Thymus (tissue), 11 donors: ENCODE results near the gene PSAPL1. TPM values are rescaled to one million over a fixed set of nuclear protein-coding genes. Genes with fewer than 3 reads are reported as not detected.

Source experiments
- DNase-seq, 9 donors: peaks; one replicate each; pipeline ENCODE4 v3.0.0-alpha.2; 2013; ENCODE audit warnings: low spot score in 9 of 9, low read depth in 6 of 9, missing footprints in 1 of 9
- H3K27ac ChIP-seq, 2 donors: one replicate each; pipeline ENCODE4 v1.5.1; 2013; ENCODE audit warnings: control low read depth in 1 of 2, low read depth in 1 of 2, low read length in 1 of 2, mild to moderate bottlenecking in 1 of 2, moderate library complexity in 1 of 2
- H3K27me3 ChIP-seq, 2 donors: one replicate each; pipeline ENCODE4 v1.5.1; 2013; ENCODE audit warnings: low read length in 1 of 2; ENCODE audit not compliant: control insufficient read depth in 2 of 2, insufficient read depth in 1 of 2
- H3K36me3 ChIP-seq, 2 donors: one replicate each; pipeline ENCODE4 v1.5.1; 2013; ENCODE audit warnings: low read length in 1 of 2, mild to moderate bottlenecking in 1 of 2, moderate library complexity in 1 of 2; ENCODE audit not compliant: control insufficient read depth in 2 of 2, insufficient read depth in 2 of 2
- H3K4me1 ChIP-seq, 2 donors: one replicate each; pipeline ENCODE4 v1.5.1; 2013; ENCODE audit warnings: low read length in 2 of 2; ENCODE audit not compliant: control insufficient read depth in 2 of 2, insufficient read depth in 2 of 2
- H3K4me3 ChIP-seq, 2 donors: one replicate each; pipeline ENCODE4 v1.5.1; 2013; ENCODE audit warnings: low read length in 2 of 2, control low read depth in 1 of 2, mild to moderate bottlenecking in 1 of 2
- H3K9me3 ChIP-seq, 2 donors: one replicate each; pipeline ENCODE4 v1.5.1; 2013; ENCODE audit warnings: low read length in 1 of 2, mild to moderate bottlenecking in 1 of 2; ENCODE audit not compliant: control insufficient read depth in 2 of 2, insufficient read depth in 1 of 2
- WGBS: extraction: QIAGEN DNeasy Blood & Tissue Kit; methylation state at CpG from one replicate; pipeline ENCODE4 v1.1.7; 2013; 5-methylcytosine and 5-hydroxymethylcytosine counted together
- polyA plus RNA-seq: library from polyadenylated mRNA; stranded (reverse); fragments of 200-250 nt; gene quantifications from one replicate; pipeline ENCODE4 v1.2.3, GENCODE V29; 2013
- total RNA-seq: library from RNA; stranded (reverse); fragments of 120-200 nt; gene quantifications from one replicate; pipeline ENCODE4 v1.2.4, GENCODE V29; 2013
- donor health status: healthy.

Gene PSAPL1
- total and polyA plus RNA-seq, 2 donors: 0.09 to 0.64 TPM

DNA sequence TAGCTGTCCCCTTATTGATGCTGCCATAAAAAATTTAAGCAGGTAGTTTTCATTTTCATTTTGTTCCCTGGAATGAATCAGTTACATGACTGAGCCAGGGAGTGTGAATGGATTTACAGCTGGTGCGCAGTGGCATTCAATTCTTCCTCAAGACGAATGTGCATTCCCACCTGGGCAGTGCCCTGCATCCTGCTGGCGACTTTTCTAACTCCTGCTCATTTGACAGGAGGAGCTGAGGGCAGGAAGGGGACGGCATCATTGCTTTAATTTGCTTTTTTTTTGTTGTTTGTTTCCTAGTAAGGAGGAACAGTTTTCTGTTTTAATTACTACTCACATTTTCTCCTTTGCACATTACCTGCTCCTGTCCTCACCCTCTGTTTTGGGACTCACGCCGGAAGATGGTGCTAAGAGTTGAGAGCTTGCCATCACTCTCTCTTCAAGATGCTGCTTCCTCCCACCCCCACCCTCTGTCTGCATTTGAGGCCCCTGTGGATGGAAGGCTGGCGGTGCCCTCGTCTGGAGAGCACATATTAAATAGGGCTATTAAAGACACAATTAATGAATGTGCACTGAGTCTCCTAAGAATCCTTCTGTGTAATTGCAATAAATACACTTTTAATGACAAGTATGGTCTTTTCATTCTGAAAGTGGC lies 35.8 kb downstream of the PSAPL1 start:
- Histone ChIP-seq H3K27me3 (peaks cover 0 to 2% of the 10 kb centered on the region in 2 donors), H3K27ac (no peak overlapping the region)
- 59% methylated on average over 8 of the region's 8 CpGs for WGBS

DNA sequence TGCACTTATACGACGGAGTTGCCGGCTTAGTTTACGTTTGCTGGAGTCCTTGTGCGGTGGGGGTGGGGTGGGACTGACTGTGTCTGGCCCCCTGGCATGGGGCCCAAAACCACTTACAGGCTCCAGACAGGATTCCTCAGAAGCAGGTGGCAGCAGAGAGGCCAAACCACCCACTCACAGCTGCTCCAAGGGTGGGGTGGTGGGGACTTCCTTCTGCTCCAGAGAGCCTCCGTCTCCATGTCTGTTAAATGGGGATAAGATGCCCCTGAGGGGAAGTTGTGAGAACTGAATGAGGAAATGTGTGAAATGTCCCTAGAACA lies 36.7 kb downstream of the PSAPL1 start:
- H3K36me3 ChIP-seq: no peaks in the 10 kb centered on the region
- no peak overlapping the region for H3K4me3 ChIP-seq
- peaks cover 0 to 8% of the 10 kb centered on the region in 2 donors for H3K4me1 ChIP-seq
- DNase-seq: peak in 1 of 9 donors; percentile 12
- no peaks in the 10 kb centered on the region for H3K9me3 ChIP-seq
- 10% methylated on average over 6 of the region's 6 CpGs for WGBS
- no peak overlapping the region for H3K27ac ChIP-seq
- peaks cover 0 to 2% of the 10 kb centered on the region in 2 donors for H3K27me3 ChIP-seq

More for the DNA sequence above, 35.8 kb downstream of the PSAPL1 start:
- Histone ChIP-seq H3K9me3 (no peaks in the 10 kb centered on the region), H3K4me1 (peaks cover 0 to 5% of the 10 kb centered on the region in 2 donors), H3K4me3 (no peak overlapping the region), H3K36me3 (no peaks in the 10 kb centered on the region)
- DNase-seq: no peak

DNA sequence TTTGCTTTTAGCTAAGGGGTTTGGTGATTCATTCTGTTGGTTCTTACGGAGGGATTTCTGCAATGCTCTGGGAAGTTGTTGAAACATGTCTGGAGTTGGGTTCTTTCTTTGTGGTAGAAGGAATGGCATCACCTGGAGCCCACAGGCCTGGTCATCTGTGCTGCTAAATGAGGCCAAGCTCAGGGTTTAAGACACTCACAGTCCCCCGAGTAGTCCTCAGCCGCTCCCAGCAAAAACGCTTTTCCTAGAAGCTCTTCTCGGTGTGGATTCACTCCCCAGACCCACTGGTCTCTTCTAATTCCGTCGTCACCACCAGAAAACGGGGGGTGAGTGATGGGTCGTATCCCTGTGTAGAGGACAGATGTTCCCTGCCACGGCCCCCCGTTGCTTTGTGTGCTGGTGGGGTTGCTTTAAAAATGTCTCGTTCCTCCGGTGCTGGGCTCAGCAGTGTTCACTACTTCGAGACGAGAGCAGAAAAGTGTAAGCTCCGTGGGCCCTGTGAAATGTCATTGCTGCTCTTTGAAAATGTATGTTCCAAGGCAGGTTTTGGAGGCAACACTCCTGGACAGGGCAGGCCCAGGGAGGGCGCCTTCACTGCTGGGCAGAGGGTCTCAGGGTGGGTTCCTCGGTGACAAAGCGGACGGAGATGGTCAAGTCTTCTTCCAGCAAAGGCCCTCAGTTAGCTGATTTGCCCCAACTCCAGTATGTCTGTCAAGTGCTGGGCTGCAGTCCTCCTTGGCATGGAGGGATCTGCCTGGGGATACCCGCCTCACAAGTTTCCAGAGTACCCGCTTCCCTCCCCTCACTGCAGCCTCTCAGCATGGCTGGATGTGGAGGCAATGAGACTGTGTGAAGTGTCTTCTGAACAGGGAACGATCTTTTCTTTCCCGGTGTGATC lies 37.3 kb downstream of the PSAPL1 start:
- Histone ChIP-seq H3K27ac (no peak overlapping the region), H3K4me1 (peaks cover 0 to 8% of the 10 kb centered on the region in 2 donors), H3K36me3 (no peaks in the 10 kb centered on the region), H3K27me3 (peaks cover 0 to 2% of the 10 kb centered on the region in 2 donors), H3K4me3 (no peak overlapping the region), H3K9me3 (no peaks in the 10 kb centered on the region)
- WGBS: 84% methylated on average over 24 of the region's 24 CpGs
- DNase-seq: no peak

DNA sequence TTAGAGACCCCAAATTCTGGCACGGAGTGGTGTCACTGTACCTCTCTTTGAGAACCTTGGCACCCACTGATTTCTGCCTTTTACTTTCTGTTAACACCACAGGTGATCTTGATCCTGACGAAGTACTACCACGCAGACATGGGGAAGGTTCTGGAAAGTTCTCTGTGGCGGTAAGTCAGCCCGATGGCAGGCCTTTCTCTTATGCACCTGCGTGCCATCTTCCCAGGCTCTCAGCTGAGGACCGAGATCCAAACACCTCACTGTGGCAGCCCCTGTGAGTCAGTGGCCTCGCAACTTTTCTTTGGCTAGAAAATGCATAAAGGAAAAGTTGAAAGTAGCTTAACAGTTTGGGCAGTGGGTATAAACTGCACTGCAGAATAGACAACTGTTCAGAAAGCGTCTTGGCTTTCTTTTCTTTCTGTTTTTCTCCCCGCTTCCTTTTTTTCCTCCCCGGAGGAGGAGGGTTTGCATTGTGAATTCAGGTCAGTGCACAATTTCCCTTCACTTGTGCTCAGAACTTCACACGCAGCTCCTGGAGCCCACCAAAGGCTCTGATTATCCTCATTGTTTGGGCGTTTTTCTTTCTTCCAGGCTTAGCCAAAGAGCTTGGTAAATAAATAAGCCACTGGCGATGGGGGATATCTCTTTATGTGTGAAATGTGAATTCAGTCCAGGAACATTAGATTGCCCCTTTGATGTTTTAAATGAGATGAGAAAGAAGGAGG lies 38.4 kb downstream of the PSAPL1 start:
- 87% methylated on average over 14 of the region's 14 CpGs for WGBS
- peaks cover 0 to 2% of the 10 kb centered on the region in 2 donors for H3K27me3 ChIP-seq

DNA sequence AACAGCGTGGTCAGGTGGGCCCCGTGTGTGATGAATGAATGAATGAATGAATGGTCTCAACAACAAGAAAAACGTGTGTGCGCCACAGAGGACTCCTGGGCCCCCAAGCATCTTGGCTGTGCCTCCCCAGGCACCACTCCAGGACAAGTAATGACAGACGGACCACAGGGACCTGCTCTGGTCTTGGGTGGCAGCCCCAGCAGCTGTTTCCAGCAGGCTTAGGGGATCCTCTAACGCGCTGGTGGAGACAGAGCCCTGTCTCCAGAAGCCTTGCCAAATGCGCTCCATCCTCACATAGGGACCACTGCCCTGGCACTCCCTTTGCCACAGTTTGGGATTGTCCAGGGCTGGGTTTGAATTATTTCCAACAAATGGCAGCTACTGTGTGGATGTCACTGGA lies 39.1 kb downstream of the PSAPL1 start:
- no peak for DNase-seq
- H3K4me3 ChIP-seq: no peak overlapping the region
- no peaks in the 10 kb centered on the region for H3K9me3 ChIP-seq
- peaks cover 0 to 8% of the 10 kb centered on the region in 2 donors for H3K4me1 ChIP-seq
- no peak overlapping the region for H3K27ac ChIP-seq
- H3K36me3 ChIP-seq: no peaks in the 10 kb centered on the region
- WGBS: 90% methylated on average over 8 of the region's 8 CpGs
- H3K27me3 ChIP-seq: peaks cover 0 to 2% of the 10 kb centered on the region in 2 donors

More for the DNA sequence above, 38.4 kb downstream of the PSAPL1 start:
- Histone ChIP-seq H3K4me1 (peaks cover 0 to 8% of the 10 kb centered on the region in 2 donors), H3K36me3 (no peaks in the 10 kb centered on the region), H3K9me3 (no peaks in the 10 kb centered on the region), H3K4me3 (no peak overlapping the region), H3K27ac (no peak overlapping the region)
- no peak for DNase-seq

DNA sequence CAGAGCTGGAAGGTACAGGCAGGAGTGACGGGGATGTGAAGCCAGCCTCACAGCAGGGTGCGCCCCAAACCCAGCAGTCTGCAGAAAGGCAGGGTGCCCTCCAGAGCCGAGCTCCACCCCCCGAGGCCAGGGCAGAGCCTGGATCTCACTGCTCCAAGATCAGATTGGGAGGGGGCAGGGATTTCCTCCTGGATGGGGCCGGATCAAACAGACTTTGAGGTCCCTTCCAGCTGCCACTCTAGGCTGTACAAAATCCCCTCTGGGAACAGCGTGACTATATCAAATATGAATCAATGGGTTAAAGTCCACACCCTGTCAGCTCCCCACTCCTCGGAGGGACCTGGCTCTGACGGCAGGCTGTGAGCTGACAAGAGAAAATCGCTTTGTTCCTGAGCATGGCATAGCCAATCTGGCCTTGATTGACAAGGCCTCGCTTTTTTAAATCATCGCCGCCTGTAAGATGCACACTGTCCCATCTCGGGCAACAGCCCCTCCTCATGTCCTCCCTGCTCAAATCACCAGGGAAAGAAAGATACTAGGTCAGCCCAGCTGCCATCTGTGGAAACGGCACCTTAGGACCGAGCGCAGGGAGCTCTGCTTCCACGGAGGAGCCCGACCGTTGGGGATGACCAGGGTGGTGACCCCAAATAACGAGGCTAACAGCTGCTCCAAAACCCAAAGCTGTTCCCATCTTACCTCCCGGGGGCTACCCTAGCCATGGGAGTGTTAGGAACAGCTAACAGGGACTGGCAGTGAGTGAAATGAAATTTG lies 39.9 kb downstream of the PSAPL1 start:
- no peak for DNase-seq
- 87% methylated on average over 21 of the region's 21 CpGs for WGBS
- H3K27me3 ChIP-seq: peaks cover 0 to 2% of the 10 kb centered on the region in 2 donors
- H3K9me3 ChIP-seq: no peaks in the 10 kb centered on the region
- peaks cover 0 to 8% of the 10 kb centered on the region in 2 donors for H3K4me1 ChIP-seq
- H3K36me3 ChIP-seq: no peaks in the 10 kb centered on the region
- H3K27ac ChIP-seq: no peak overlapping the region
- no peak overlapping the region for H3K4me3 ChIP-seq

DNA sequence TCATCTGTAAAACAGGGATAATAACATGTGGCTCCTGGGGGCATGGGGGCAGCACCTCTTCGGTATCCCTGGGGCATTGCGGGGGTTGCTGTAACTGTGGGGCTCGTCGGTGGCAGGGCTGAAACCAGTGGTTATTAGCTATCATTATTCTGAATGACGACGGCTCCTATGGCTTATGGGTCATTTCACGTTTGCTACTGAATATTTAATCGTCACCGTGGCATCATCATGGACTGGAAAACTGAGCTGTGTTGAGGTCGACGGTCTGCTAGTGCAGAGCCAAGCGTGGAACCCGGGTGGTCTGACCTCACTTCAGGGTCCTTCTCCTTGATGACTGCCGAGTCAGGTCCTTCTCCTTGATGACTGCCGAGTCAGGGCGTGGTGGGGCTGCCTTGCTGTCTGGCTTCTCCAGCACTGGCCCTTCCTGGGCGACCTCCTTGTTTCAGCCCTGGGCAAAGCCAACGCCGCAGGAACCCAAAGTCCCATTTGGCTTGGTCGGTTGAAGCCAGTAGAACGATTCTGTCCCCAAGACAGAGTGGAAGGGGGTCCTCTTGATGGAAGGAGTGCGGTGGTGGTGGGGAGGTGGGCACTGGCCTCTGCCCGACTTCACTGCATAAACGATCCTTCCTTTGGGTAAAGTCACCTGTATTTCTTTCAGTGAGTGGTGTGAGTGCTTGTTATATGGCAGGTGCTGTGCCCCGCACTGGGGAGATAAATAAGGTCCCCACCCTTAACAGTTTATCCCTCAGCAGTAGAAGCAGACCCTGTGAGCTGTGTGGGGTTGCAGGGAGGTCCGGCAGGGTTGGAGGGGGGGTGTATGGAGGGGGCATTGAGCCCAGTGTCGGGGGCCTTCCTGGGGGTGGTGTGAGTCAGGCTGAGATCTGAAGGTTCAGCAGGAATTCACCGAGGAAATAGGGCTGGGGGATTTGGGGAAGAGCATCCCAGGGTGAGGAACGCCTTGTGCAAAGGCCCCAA lies 40.8 kb downstream of the PSAPL1 start:
- Histone ChIP-seq H3K4me3 (no peak overlapping the region), H3K9me3 (no peaks in the 10 kb centered on the region), H3K27me3 (peaks cover 0 to 2% of the 10 kb centered on the region in 2 donors), H3K4me1 (peaks cover 0 to 8% of the 10 kb centered on the region in 2 donors), H3K27ac (no peak overlapping the region), H3K36me3 (no peaks in the 10 kb centered on the region)
- 87% methylated on average over 29 of the region's 29 CpGs for WGBS
- DNase-seq: no peak
